Testis (tissue), 2 donors: Measurements from ENCODE around the gene MPDU1.

Source experiments
- POLR2A ChIP-seq: fragments of 450-650 bp; IDR thresholded peaks from one replicate; pipeline ENCODE4 v1.6.1; 2017; ENCODE audit warnings: antibody characterized with exemption, mild to moderate bottlenecking, moderate library complexity
- TF ChIP-seq, protein P1 (sequence below), 3 experiments: fragments of 450-650 bp in 2 of 3; fragments of 200-600 bp in 1 of 3; sonication (generic) in 1 of 3; IDR thresholded peaks; one replicate each; pipeline ENCODE4 v1.5.1; 2016 to 2019; ENCODE audit warnings: antibody characterized with exemption in 3 of 3, mild to moderate bottlenecking in 2 of 3, moderate library complexity in 1 of 3

DNA sequence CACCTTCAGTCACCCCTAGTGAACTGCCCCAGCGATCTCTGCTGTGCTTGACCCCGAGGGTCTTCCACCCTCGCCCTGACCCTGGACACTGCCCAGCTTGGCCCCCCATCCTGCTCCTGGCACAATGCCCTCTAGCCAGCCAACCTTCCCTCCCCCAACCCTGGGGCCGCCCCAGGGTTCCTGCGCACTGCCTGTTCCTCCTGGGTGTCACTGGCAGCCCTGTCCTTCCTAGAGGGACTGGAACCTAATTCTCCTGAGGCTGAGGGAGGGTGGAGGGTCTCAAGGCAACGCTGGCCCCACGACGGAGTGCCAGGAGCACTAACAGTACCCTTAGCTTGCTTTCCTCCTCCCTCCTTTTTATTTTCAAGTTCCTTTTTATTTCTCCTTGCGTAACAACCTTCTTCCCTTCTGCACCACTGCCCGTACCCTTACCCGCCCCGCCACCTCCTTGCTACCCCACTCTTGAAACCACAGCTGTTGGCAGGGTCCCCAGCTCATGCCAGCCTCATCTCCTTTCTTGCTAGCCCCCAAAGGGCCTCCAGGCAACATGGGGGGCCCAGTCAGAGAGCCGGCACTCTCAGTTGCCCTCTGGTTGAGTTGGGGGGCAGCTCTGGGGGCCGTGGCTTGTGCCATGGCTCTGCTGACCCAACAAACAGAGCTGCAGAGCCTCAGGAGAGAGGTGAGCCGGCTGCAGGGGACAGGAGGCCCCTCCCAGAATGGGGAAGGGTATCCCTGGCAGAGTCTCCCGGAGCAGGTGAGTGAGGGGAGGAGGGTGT is 24.9 kb upstream of the MPDU1 start, which contains the start of gene TNFSF13:
- no peak for TF ChIP-seq POLR2A
- TF ChIP-seq, protein P1, sequence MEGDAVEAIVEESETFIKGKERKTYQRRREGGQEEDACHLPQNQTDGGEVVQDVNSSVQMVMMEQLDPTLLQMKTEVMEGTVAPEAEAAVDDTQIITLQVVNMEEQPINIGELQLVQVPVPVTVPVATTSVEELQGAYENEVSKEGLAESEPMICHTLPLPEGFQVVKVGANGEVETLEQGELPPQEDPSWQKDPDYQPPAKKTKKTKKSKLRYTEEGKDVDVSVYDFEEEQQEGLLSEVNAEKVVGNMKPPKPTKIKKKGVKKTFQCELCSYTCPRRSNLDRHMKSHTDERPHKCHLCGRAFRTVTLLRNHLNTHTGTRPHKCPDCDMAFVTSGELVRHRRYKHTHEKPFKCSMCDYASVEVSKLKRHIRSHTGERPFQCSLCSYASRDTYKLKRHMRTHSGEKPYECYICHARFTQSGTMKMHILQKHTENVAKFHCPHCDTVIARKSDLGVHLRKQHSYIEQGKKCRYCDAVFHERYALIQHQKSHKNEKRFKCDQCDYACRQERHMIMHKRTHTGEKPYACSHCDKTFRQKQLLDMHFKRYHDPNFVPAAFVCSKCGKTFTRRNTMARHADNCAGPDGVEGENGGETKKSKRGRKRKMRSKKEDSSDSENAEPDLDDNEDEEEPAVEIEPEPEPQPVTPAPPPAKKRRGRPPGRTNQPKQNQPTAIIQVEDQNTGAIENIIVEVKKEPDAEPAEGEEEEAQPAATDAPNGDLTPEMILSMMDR (IDR thresholded peaks at IDR 0.05), result no peak
